ENCODE measurements around the gene KLHL29. TPM values are rescaled to one million over a fixed set of nuclear protein-coding genes. Genes with fewer than 3 reads are reported as not detected.

KLHL29 gene
- polyA plus RNA-seq, 1 of the 3 experiments (the other 2 are of a cell fraction), result 4.6 TPM

DNA sequence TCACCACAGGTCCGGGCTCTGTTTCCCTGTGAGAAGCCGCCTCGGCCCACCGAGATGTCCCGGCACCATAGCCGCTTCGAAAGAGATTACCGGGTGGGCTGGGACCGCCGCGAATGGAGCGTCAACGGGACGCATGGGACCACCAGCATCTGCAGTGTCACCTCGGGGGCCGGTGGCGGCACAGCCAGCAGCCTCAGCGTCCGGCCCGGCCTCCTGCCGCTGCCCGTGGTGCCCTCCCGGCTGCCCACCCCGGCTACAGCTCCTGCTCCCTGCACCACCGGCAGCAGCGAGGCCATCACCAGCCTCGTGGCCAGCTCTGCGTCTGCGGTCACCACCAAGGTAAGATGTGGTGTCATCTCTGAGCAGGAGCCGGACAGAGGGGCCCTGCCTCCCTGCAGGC lies 177.2 kb downstream of the KLHL29 start:
- Histone ChIP-seq H3K27me3 (ENCODE audit: insufficient read depth) (no peaks in the 10 kb centered on the region), H4K20me1 (ENCODE audit: insufficient read depth) (no peaks in the 10 kb centered on the region), H3K27ac (ENCODE audit: low read depth in 2 of 2, low read length in 1 of 2) (no peak overlapping the region), H3K4me3 (ENCODE audit: low read depth in 2 of 2, low read length in 1 of 2) (no peak overlapping the region), H3K4me1 (ENCODE audit: control insufficient read depth in 1 of 2, insufficient read depth in 2 of 2, low read depth in 1 of 2, low read length in 1 of 2) (peaks cover 0 to 47% of the 10 kb centered on the region in 2 experiments; a peak in 2 of 4 replicates), H3K9me2 (no peaks in the 10 kb centered on the region), H3K79me2 (ENCODE audit: insufficient read depth) (no peaks in the 10 kb centered on the region), H3K36me3 (replicated peaks in 1 of 2; ENCODE audit: control insufficient read depth in 1 of 2, insufficient read depth in 2 of 2, low read length in 1 of 2) (no peaks in the 10 kb centered on the region), H3K9me3 (no peaks in the 10 kb centered on the region), H3K9ac (no peak overlapping the region), H3K4me2 (no peak overlapping the region), H3F3A (replicated peaks; ENCODE audit: insufficient read depth) (no peaks in the 10 kb centered on the region), H2AFZ (ENCODE audit: low read depth) (no peak overlapping the region)
- TF ChIP-seq, protein P1, sequence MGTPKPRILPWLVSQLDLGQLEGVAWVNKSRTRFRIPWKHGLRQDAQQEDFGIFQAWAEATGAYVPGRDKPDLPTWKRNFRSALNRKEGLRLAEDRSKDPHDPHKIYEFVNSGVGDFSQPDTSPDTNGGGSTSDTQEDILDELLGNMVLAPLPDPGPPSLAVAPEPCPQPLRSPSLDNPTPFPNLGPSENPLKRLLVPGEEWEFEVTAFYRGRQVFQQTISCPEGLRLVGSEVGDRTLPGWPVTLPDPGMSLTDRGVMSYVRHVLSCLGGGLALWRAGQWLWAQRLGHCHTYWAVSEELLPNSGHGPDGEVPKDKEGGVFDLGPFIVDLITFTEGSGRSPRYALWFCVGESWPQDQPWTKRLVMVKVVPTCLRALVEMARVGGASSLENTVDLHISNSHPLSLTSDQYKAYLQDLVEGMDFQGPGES (IDR thresholded peaks at IDR 0.05; ENCODE audit: low read depth, low read length), result no peak
- no peak for TF ChIP-seq YY1 (IDR thresholded peaks at IDR 0.05; ENCODE audit: low read depth)
- TF ChIP-seq, protein P2, sequence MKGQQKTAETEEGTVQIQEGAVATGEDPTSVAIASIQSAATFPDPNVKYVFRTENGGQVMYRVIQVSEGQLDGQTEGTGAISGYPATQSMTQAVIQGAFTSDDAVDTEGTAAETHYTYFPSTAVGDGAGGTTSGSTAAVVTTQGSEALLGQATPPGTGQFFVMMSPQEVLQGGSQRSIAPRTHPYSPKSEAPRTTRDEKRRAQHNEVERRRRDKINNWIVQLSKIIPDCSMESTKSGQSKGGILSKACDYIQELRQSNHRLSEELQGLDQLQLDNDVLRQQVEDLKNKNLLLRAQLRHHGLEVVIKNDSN (IDR thresholded peaks at IDR 0.05; ENCODE audit: borderline replicate concordance, low read depth), result no peak
- TF ChIP-seq, protein P3, sequence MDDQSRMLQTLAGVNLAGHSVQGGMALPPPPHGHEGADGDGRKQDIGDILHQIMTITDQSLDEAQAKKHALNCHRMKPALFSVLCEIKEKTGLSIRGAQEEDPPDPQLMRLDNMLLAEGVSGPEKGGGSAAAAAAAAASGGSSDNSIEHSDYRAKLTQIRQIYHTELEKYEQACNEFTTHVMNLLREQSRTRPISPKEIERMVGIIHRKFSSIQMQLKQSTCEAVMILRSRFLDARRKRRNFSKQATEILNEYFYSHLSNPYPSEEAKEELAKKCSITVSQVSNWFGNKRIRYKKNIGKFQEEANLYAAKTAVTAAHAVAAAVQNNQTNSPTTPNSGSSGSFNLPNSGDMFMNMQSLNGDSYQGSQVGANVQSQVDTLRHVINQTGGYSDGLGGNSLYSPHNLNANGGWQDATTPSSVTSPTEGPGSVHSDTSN (IDR thresholded peaks at IDR 0.05), result no peak
- POLR2A ChIA-PET, result no interaction called here
- CTCF ChIA-PET, result interaction anchor here (2.7 to 5.1 kb wide), 3 partner anchors 12 to 158 kb away, joined by 7 to 24 read pairs (median 15); no protein-coding TSS in a partner anchor
- no peak for DNase-seq
- WGBS (ENCODE audit: low lambda C conversion rate), result 94% methylated on average over 21 of the region's 30 CpGs

DNA sequence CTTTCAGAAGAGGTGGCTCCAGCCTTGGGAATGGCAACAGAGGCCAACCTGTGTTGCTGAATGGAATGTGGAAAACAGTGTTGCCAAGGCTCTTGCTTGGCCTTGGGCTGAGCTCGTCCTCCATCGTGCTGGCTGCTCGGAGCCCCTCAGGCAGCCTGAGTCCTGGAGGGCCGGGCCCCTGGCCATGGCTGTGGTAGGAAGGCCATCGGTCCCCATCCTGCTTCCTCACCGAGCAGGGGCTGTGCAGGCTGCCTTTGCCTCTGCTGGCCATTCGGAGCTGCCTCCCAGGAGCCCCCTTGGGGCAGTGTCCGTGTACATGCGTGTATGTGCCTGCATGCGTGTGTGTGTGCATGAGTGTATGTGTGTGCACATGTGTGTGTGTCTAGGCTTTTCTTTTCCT lies 178.2 kb downstream of the KLHL29 start:
- H4K20me1 ChIP-seq (ENCODE audit: insufficient read depth), result no peaks in the 10 kb centered on the region
- no peaks in the 10 kb centered on the region for H3F3A ChIP-seq (replicated peaks; ENCODE audit: insufficient read depth)
- H3K27ac ChIP-seq (ENCODE audit: low read depth in 2 of 2, low read length in 1 of 2), result peak overlapping the region in 1 of 2 experiments; percentile 80; a peak in 1 of 4 replicates
- no peak overlapping the region for H2AFZ ChIP-seq (ENCODE audit: low read depth)
- no peaks in the 10 kb centered on the region for H3K36me3 ChIP-seq (replicated peaks in 1 of 2; ENCODE audit: control insufficient read depth in 1 of 2, insufficient read depth in 2 of 2, low read length in 1 of 2)
- ChIA-PET POLR2A (no interaction called here), CTCF (interaction anchor here (0.9 to 5.1 kb wide), 6 partner anchors 16 to 159 kb away, joined by 3 to 24 read pairs (median 4); no protein-coding TSS in a partner anchor)
- H3K9me2 ChIP-seq, result no peaks in the 10 kb centered on the region
- H3K27me3 ChIP-seq (ENCODE audit: insufficient read depth), result no peaks in the 10 kb centered on the region
- no peak overlapping the region for H3K9ac ChIP-seq
- H3K4me2 ChIP-seq, result no peak overlapping the region
- WGBS (ENCODE audit: low lambda C conversion rate), result 84% methylated on average over 6 of the region's 10 CpGs
- no peaks in the 10 kb centered on the region for H3K79me2 ChIP-seq (ENCODE audit: insufficient read depth)
- no peak overlapping the region for H3K4me3 ChIP-seq (ENCODE audit: low read depth in 2 of 2, low read length in 1 of 2)
- peaks cover 0 to 50% of the 10 kb centered on the region in 2 experiments; a peak in 2 of 4 replicates for H3K4me1 ChIP-seq (ENCODE audit: control insufficient read depth in 1 of 2, insufficient read depth in 2 of 2, low read depth in 1 of 2, low read length in 1 of 2)
- TF ChIP-seq TCF12 (IDR thresholded peaks at IDR 0.05) (no peak), MEF2A (IDR thresholded peaks at IDR 0.05; ENCODE audit: borderline replicate concordance, low read depth) (no peak), CHD2 (IDR thresholded peaks at IDR 0.05; ENCODE audit: low read length, partially characterized antibody) (no peak), TAF1 (IDR thresholded peaks at IDR 0.05; ENCODE audit: borderline replicate concordance, low read depth, low read length) (no peak), EP300 (IDR thresholded peaks at IDR 0.05; ENCODE audit: borderline replicate concordance in 1 of 2, low read depth in 1 of 2, low read length in 1 of 2) (no peak), NRF1 (IDR thresholded peaks at IDR 0.05; ENCODE audit: low read depth, low read length) (no peak), GATA2 (CRISPR knock-in tag; IDR thresholded peaks at IDR 0.05) (no peak), RCOR1 (IDR thresholded peaks at IDR 0.05; ENCODE audit: low read length) (no peak)
- TF ChIP-seq, protein P2 (IDR thresholded peaks at IDR 0.05; ENCODE audit: borderline replicate concordance, low read depth), result no peak
- DNase-seq, result no peak
- H3K9me3 ChIP-seq, result no peaks in the 10 kb centered on the region

Data from SK-N-SH (cell line).